GM19099 (cell line): Measurements from ENCODE around the gene CDK6.

Experiments used
- POLR2A ChIP-seq: IDR thresholded peaks from 3 replicates; pipeline ENCODE4 v1.6.1; 2011; ENCODE audit warnings: low read depth; ENCODE audit not compliant: insufficient read length; ENCODE audit errors: extremely low read depth

Gene CDK6

GRCh38 chr7:92569137-92569536, 267.2 kb downstream of the CDK6 start:
- no peak for TF ChIP-seq POLR2A

GRCh38 chr7:92567460-92567859, 268.9 kb downstream of the CDK6 start:
- no peak for TF ChIP-seq POLR2A

- TF ChIP-seq POLR2A = no peak
Measured at GRCh38 chr7:92563345-92563744, 273.0 kb downstream of the CDK6 start.

- TF ChIP-seq POLR2A = no peak
Measured at GRCh38 chr7:92560602-92561001, 275.8 kb downstream of the CDK6 start.

GRCh38 chr7:92557808-92558362, 278.5 kb downstream of the CDK6 start:
- TF ChIP-seq POLR2A = no peak

GRCh38 chr7:92557249-92557648, 279.1 kb downstream of the CDK6 start:
- TF ChIP-seq POLR2A = no peak
